Right atrium auricular region (tissue), 2 donors: ENCODE data around the gene RAI14. TPM values are rescaled to one million over a fixed set of nuclear protein-coding genes. Genes with fewer than 3 reads are reported as not detected.

Source experiments
- DNase-seq: peaks from one replicate; pipeline ENCODE4 v3.0.0-alpha.2; 2019; ENCODE audit warnings: low spot score
- H3K27ac ChIP-seq, 2 donors: fragments of 200-600 bp; sonication (generic); 1 replicate in 1 of 2; 2 replicates in 1 of 2; pipeline ENCODE4 v1.5.1; 2016 to 2019
- H3K27me3 ChIP-seq, 2 donors: fragments of 200-600 bp; sonication (generic); one replicate each; pipeline versions ENCODE4 v1.5.1 to v1.6.0; 2017 to 2019
- H3K36me3 ChIP-seq: fragments of 200-600 bp; sonication (generic); one replicate; pipeline ENCODE4 v1.5.1; 2016
- H3K4me1 ChIP-seq, 2 donors: fragments of 200-600 bp; sonication (generic); one replicate each; pipeline versions ENCODE4 v1.5.1 to v1.6.0; 2017 to 2019
- H3K4me3 ChIP-seq, 2 donors: fragments of 200-600 bp; sonication (generic); 1 replicate in 1 of 2; 2 replicates in 1 of 2; pipeline ENCODE4 v1.5.1; 2017 to 2019; ENCODE audit warnings: mild to moderate bottlenecking in 1 of 2, moderate library complexity in 1 of 2
- H3K9me3 ChIP-seq, 2 donors: fragments of 200-600 bp; sonication (generic); one replicate each; pipeline ENCODE4 v1.5.1; 2019
- CTCF ChIP-seq, 2 donors: fragments of 200-600 bp; sonication (generic); IDR thresholded peaks; one replicate each; pipeline ENCODE4 v1.5.1; 2019; ENCODE audit warnings: antibody characterized with exemption in 2 of 2
- total RNA-seq, 2 donors: library from RNA; depleted of rRNA; stranded (reverse); fragments of >200 nt; gene quantifications; one replicate each; pipeline ENCODE4 v1.1.0, GENCODE V29; 2016

Gene RAI14
- total RNA-seq: 10 to 100 TPM; 14.0 to 21.3 TPM

GRCh38 chr5:34656001-34656699 lies at the start of gene RAI14:
TSS of gene RAI14 (plus strand) at chr5:34656328. CDS start at chr5:34686920, 30,592 bp downstream.
- peak; percentile 80 for DNase-seq
- H3K27me3 ChIP-seq: no peaks in the 10 kb centered on the region
- H3K4me3 ChIP-seq: peak within 1 kb of the TSS; percentile 76 to 79
- H3K36me3 ChIP-seq: no peaks in the 10 kb centered on the region
- H3K9me3 ChIP-seq: no peaks in the 10 kb centered on the region
- H3K4me1 ChIP-seq: peaks cover 0 to 25% of the 10 kb centered on the region in 2 donors
- H3K27ac ChIP-seq: peak within 1 kb of the TSS; percentile 86 to 93
- TF ChIP-seq CTCF (IDR thresholded peaks at IDR 0.05): peak in 1 of 2 donors; percentile 37

GRCh38 chr5:34608368-34608767 lies 47.8 kb upstream of the RAI14 start:
- H3K27ac ChIP-seq: peak overlapping the region in 1 of 2 donors; percentile 50

GRCh38 chr5:34608859-34609648 lies 47.1 kb upstream of the RAI14 start:
- TF ChIP-seq CTCF (IDR thresholded peaks at IDR 0.05): no peak
- Histone ChIP-seq H3K36me3 (no peaks in the 10 kb centered on the region), H3K4me1 (peaks cover 0 to 12% of the 10 kb centered on the region in 2 donors), H3K27me3 (no peaks in the 10 kb centered on the region), H3K4me3 (no peak overlapping the region), H3K9me3 (no peaks in the 10 kb centered on the region), H3K27ac (peak overlapping the region in 1 of 2 donors; percentile 50)
- no peak for DNase-seq

More at GRCh38 chr5:34608368-34608767, 47.8 kb upstream of the RAI14 start:
- H3K4me3 ChIP-seq: no peak overlapping the region
- H3K9me3 ChIP-seq: no peaks in the 10 kb centered on the region
- H3K27me3 ChIP-seq: no peaks in the 10 kb centered on the region
- H3K4me1 ChIP-seq: peaks cover 0 to 12% of the 10 kb centered on the region in 2 donors
- H3K36me3 ChIP-seq: no peaks in the 10 kb centered on the region
- no peak for TF ChIP-seq CTCF (IDR thresholded peaks at IDR 0.05)
- no peak for DNase-seq

- H3K9me3 ChIP-seq: no peaks in the 10 kb centered on the region
- no peak overlapping the region for H3K27ac ChIP-seq
- no peak for DNase-seq
- no peaks in the 10 kb centered on the region for H3K36me3 ChIP-seq
- peaks cover 0 to 12% of the 10 kb centered on the region in 2 donors for H3K4me1 ChIP-seq
- TF ChIP-seq CTCF (IDR thresholded peaks at IDR 0.05): no peak
- no peaks in the 10 kb centered on the region for H3K27me3 ChIP-seq
- H3K4me3 ChIP-seq: no peak overlapping the region
These were observed 46.1 kb upstream of the RAI14 start for GRCh38 chr5:34609951-34610441.

- Histone ChIP-seq H3K27ac (no peak overlapping the region), H3K36me3 (no peaks in the 10 kb centered on the region), H3K4me1 (peaks cover 0 to 12% of the 10 kb centered on the region in 2 donors), H3K27me3 (no peaks in the 10 kb centered on the region), H3K4me3 (no peak overlapping the region), H3K9me3 (no peaks in the 10 kb centered on the region)
- TF ChIP-seq CTCF (IDR thresholded peaks at IDR 0.05): no peak
- DNase-seq: no peak
These were observed 45.6 kb upstream of the RAI14 start for GRCh38 chr5:34610546-34610945.
